SH-SY5Y (cell line): ENCODE results near the gene MAN1A1.

Experiments
- GATA2 ChIP-seq: IDR thresholded peaks from 2 replicates; pipeline ENCODE4 v1.6.1; 2011; ENCODE audit warnings: mild to moderate bottlenecking, low read depth, low read length
- GATA3 ChIP-seq: IDR thresholded peaks from 2 replicates; pipeline ENCODE4 v1.6.1; 2011; ENCODE audit warnings: low read depth, mild to moderate bottlenecking, low read length, moderate library complexity

GRCh38 chr6:119276211-119276610, 73.3 kb downstream of the MAN1A1 start:
- TF ChIP-seq GATA3 (no peak), GATA2 (no peak)
